ENCODE data around the gene SCAF8. TPM values are rescaled to one million over a fixed set of nuclear protein-coding genes. Genes with fewer than 3 reads are reported as not detected.

The SCAF8 gene
- total and polyA plus RNA-seq, 9 of the 15 experiments (the other 6 are each of a cell fraction or from before 2014, with no cell fraction given), result 10.5 to 46.6 (median 23.2) TPM

DNA sequence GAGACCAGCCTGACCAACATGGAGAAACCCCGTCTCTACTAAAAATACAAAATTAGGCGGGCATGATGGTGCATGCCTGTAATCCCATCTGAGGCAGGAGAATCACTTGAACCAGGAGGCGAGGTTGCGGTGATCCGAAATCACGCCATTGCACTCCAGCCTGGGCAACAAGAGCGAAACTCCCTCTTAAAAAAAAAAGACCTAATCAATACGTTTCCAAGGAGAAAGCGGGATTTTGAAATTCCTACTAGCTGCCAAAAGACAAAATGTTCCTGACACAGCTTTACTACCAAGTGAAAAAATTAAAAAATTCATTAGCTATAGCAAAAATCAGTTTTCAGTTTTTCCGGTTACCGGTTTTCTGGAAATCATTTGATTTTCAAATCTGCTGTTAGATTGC lies 129.3 kb downstream of the SCAF8 start:
- CTCF ChIA-PET (ENCODE audit: low intra/inter-chr PET ratio), result no interaction called here
- ATAC-seq, result no peak

DNA sequence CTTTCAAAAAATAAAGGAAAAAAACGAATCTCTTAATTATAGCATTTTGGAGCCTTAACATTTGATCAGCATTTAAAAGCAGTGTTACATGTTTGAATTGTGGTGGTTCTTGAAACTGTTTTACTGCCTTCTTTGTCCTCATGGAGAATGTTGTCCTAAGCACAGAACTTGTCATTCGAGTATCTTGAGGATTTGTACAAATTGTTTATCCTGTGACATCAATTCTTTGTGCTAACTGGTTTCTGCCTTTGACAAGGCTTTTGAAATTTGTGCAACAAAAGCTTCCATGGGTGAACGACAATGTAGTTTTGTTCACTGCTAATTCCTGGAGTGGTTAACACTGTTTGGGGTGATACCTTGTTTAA lies 130.8 kb downstream of the SCAF8 start:
- DNase-seq (ENCODE audit: extremely low read depth in 1 of 4, low spot score in 3 of 4), result no peak
- TF ChIP-seq KLF6 (CRISPR knock-in tag; IDR thresholded peaks at IDR 0.05; ENCODE audit: borderline replicate concordance) (no peak), RBM17 (IDR thresholded peaks at IDR 0.05; ENCODE audit: borderline replicate concordance, low read depth, low read length) (no peak), FOXP1 (CRISPR knock-in tag; IDR thresholded peaks at IDR 0.05) (no peak), PHF21A (IDR thresholded peaks at IDR 0.05; ENCODE audit: borderline replicate concordance, low read depth) (no peak), WHSC1 (IDR thresholded peaks at IDR 0.05; ENCODE audit: low read length) (no peak), PHB (CRISPR knock-in tag; IDR thresholded peaks at IDR 0.05) (no peak), ZKSCAN3 (CRISPR knock-in tag; IDR thresholded peaks at IDR 0.05) (no peak), RCOR1 (IDR thresholded peaks at IDR 0.05; ENCODE audit: borderline replicate concordance in 1 of 2, low read depth in 2 of 2, low read length in 2 of 2) (no peak), SLC30A9 (CRISPR knock-in tag; IDR thresholded peaks at IDR 0.05) (no peak), ZKSCAN1 (IDR thresholded peaks at IDR 0.05; ENCODE audit: low read depth, low read length) (no peak), LCOR (CRISPR knock-in tag; IDR thresholded peaks at IDR 0.05) (no peak), PRPF4 (IDR thresholded peaks at IDR 0.05; ENCODE audit: insufficient read depth, low read depth, low read length, poor library complexity, severe bottlenecking) (no peak)
- TF ChIP-seq, protein P1, sequence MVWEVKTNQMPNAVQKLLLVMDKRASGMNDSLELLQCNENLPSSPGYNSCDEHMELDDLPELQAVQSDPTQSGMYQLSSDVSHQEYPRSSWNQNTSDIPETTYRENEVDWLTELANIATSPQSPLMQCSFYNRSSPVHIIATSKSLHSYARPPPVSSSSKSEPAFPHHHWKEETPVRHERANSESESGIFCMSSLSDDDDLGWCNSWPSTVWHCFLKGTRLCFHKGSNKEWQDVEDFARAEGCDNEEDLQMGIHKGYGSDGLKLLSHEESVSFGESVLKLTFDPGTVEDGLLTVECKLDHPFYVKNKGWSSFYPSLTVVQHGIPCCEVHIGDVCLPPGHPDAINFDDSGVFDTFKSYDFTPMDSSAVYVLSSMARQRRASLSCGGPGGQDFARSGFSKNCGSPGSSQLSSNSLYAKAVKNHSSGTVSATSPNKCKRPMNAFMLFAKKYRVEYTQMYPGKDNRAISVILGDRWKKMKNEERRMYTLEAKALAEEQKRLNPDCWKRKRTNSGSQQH (CRISPR knock-in tag; IDR thresholded peaks at IDR 0.05), result no peak
- TF ChIP-seq, protein P2, sequence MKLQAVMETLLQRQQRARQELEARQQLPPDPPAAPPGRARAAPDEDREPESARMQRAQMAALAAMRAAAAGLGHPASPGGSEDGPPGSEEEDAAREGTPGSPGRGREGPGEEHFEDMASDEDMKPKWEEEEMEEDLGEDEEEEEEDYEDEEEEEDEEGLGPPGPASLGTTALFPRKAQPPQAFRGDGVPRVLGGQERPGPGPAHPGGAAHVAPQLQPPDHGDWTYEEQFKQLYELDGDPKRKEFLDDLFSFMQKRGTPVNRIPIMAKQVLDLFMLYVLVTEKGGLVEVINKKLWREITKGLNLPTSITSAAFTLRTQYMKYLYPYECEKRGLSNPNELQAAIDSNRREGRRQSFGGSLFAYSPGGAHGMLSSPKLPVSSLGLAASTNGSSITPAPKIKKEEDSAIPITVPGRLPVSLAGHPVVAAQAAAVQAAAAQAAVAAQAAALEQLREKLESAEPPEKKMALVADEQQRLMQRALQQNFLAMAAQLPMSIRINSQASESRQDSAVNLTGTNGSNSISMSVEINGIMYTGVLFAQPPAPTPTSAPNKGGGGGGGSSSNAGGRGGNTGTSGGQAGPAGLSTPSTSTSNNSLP (IDR thresholded peaks at IDR 0.05; ENCODE audit: borderline replicate concordance, low read depth, low read length), result no peak

More for the DNA sequence above, 129.3 kb downstream of the SCAF8 start:
- H4K20me1 ChIP-seq (replicated peaks; ENCODE audit: control insufficient read depth, insufficient read depth, low read length), result no peaks in the 10 kb centered on the region
- H3K27ac ChIP-seq (ENCODE audit: extremely low read depth, low read depth, low read length), result no peak overlapping the region
- no peaks in the 10 kb centered on the region for H3K27me3 ChIP-seq (ENCODE audit: control insufficient read depth in 2 of 2, insufficient read depth in 2 of 2, low read length in 2 of 2)
- H3K9me1 ChIP-seq (ENCODE audit: control insufficient read depth, insufficient read depth, low read length), result no peaks in the 10 kb centered on the region
- intact Hi-C loops (cut with micrococcal nuclease), result no loop called here
- 95% methylated on average over 10 of the region's 11 CpGs for WGBS (ENCODE audit: insufficient coverage, low coverage, missing lambda C conversion rate)
- TF ChIP-seq IRF2 (CRISPR knock-in tag; IDR thresholded peaks at IDR 0.05), result no peak
- H3K36me3 ChIP-seq (ENCODE audit: control insufficient read depth, insufficient read depth, low read length), result 0 out of 3 replicates have a peak, but pooled peaks cover 3% of the 10 kb centered on the region
- H3K4me1 ChIP-seq (replicated peaks in 1 of 2; ENCODE audit: control insufficient read depth in 2 of 2, insufficient read depth in 2 of 2, low read length in 2 of 2), result no peaks in the 10 kb centered on the region
- DNase-seq (ENCODE audit: extremely low read depth in 1 of 4, low spot score in 3 of 4) (no peak), FAIRE-seq (no peak)
- no peak overlapping the region for H3K9ac ChIP-seq (ENCODE audit: insufficient read depth in 1 of 2, low read depth in 2 of 2, low read length in 2 of 2)
- no peak overlapping the region for H3K4me2 ChIP-seq (ENCODE audit: insufficient read depth, low read length)
- no peaks in the 10 kb centered on the region for H3K9me3 ChIP-seq (replicated peaks; ENCODE audit: control insufficient read depth, insufficient read depth, low read depth, low read length)
- POLR2A ChIA-PET, result interaction anchor here (1.2 kb wide), 1 partner anchor 14 kb away, joined by 3 read pairs; no protein-coding TSS in a partner anchor
- no peak overlapping the region for H3K4me3 ChIP-seq
- H2AFZ ChIP-seq (ENCODE audit: low read depth, low read length), result no peak overlapping the region
- in situ Hi-C loops (cut with MboI), result no loop called here
- no TSS peak for BruUV-seq (replicated peaks)
- no peaks in the 10 kb centered on the region for H3K79me2 ChIP-seq (ENCODE audit: control insufficient read depth, insufficient read depth, low read length)

More for the DNA sequence above, 130.8 kb downstream of the SCAF8 start:
- in situ Hi-C loops (cut with MboI) (no loop called here), intact Hi-C loops (cut with micrococcal nuclease) (no loop called here)
- Histone ChIP-seq H3K4me1 (replicated peaks in 1 of 2; ENCODE audit: control insufficient read depth in 2 of 2, insufficient read depth in 2 of 2, low read length in 2 of 2) (no peaks in the 10 kb centered on the region), H3K9me1 (ENCODE audit: control insufficient read depth, insufficient read depth, low read length) (no peaks in the 10 kb centered on the region), H3K4me2 (ENCODE audit: insufficient read depth, low read length) (no peak overlapping the region), H3K36me3 (ENCODE audit: control insufficient read depth, insufficient read depth, low read length) (peaks cover 6% of the 10 kb centered on the region; the same call in 1 of the 3 replicates), H4K20me1 (replicated peaks; ENCODE audit: control insufficient read depth, insufficient read depth, low read length) (no peaks in the 10 kb centered on the region), H3K9ac (ENCODE audit: insufficient read depth in 1 of 2, low read depth in 2 of 2, low read length in 2 of 2) (no peak overlapping the region), H3K4me3 (no peak overlapping the region), H3K79me2 (ENCODE audit: control insufficient read depth, insufficient read depth, low read length) (peaks cover 3% of the 10 kb centered on the region; the same call in 1 of the 3 replicates), H3K27me3 (ENCODE audit: control insufficient read depth in 2 of 2, insufficient read depth in 2 of 2, low read length in 2 of 2) (no peaks in the 10 kb centered on the region), H2AFZ (ENCODE audit: low read depth, low read length) (no peak overlapping the region), H3K27ac (ENCODE audit: extremely low read depth, low read depth, low read length) (no peak overlapping the region), H3K9me3 (replicated peaks; ENCODE audit: control insufficient read depth, insufficient read depth, low read depth, low read length) (no peaks in the 10 kb centered on the region)
- 45% methylated on average over 3 of the region's 3 CpGs for WGBS (ENCODE audit: insufficient coverage, low coverage, missing lambda C conversion rate)
- BruUV-seq (replicated peaks), result no TSS peak
- ChIA-PET CTCF (ENCODE audit: low intra/inter-chr PET ratio) (no interaction called here), POLR2A (interaction anchor here (1.3 kb wide), 1 partner anchor 34 kb away, joined by 3 read pairs; no protein-coding TSS in a partner anchor)
- FAIRE-seq, result no peak
- ATAC-seq, result no peak

Measured in K562 (cell line).